Tibial nerve (tissue), 4 donors: Measurements from ENCODE around the gene ESYT2. TPM values are rescaled to one million over a fixed set of nuclear protein-coding genes. Genes with fewer than 3 reads are reported as not detected.

Experiments
- DNase-seq, 2 donors: peaks; one replicate each; pipeline ENCODE4 v3.0.0-alpha.2; 2019; ENCODE audit warnings: low spot score in 2 of 2
- H3K27ac ChIP-seq, 4 donors: fragments of 200-600 bp; sonication (generic) in 3 of 4; one replicate each; pipeline ENCODE4 v1.5.1; 2017 to 2019; ENCODE audit warnings: mild to moderate bottlenecking in 1 of 4
- H3K27me3 ChIP-seq, 2 donors: fragments of 200-600 bp; sonication (generic) in 1 of 2; one replicate each; pipeline versions ENCODE4 v1.5.1 to v1.6.0; 2017 to 2019
- H3K36me3 ChIP-seq, 3 donors: fragments of 200-600 bp; sonication (generic); one replicate each; pipeline ENCODE4 v1.5.1; 2018 to 2019
- H3K4me1 ChIP-seq, 4 donors: fragments of 200-600 bp; sonication (generic) in 3 of 4; one replicate each; pipeline ENCODE4 v1.5.1; 2017 to 2019
- H3K4me3 ChIP-seq, 4 donors: fragments of 200-600 bp; sonication (generic) in 3 of 4; one replicate each; pipeline ENCODE4 v1.5.1; 2017 to 2019; ENCODE audit warnings: mild to moderate bottlenecking in 1 of 4, moderate library complexity in 1 of 4
- H3K9me3 ChIP-seq, 4 donors: fragments of 200-600 bp; sonication (generic) in 3 of 4; one replicate each; pipeline ENCODE4 v1.5.1; 2017 to 2019
- EP300 ChIP-seq, 2 donors: sonication (generic); formaldehyde crosslinking; IDR thresholded peaks; one replicate each; pipeline ENCODE4 v1.6.1; 2017; ENCODE audit warnings: antibody characterized with exemption in 2 of 2, mild to moderate bottlenecking in 1 of 2
- POLR2A ChIP-seq, 2 donors: fragments of 450-650 bp; IDR thresholded peaks; one replicate each; pipeline ENCODE4 v1.6.1; 2017; ENCODE audit warnings: antibody characterized with exemption in 2 of 2, mild to moderate bottlenecking in 2 of 2, moderate library complexity in 2 of 2
- WGBS, 2 donors: methylation state at CpG; one replicate each; pipeline ENCODE4 v1.1.5; 2018; 5-methylcytosine and 5-hydroxymethylcytosine counted together
- total RNA-seq, 4 donors: library from RNA; depleted of rRNA; stranded (reverse); fragments of >200 nt; gene quantifications; one replicate each; pipeline ENCODE4 v1.1.0, GENCODE V29; 2016
- TF ChIP-seq, protein P1 (sequence below), 5 experiments: fragments of 200-600 bp in 3 of 5; fragments of 450-650 bp in 2 of 5; sonication (generic) in 3 of 5; IDR thresholded peaks; one replicate each; pipeline ENCODE4 v1.5.1; 2016 to 2019; ENCODE audit warnings: antibody characterized with exemption in 5 of 5, mild to moderate bottlenecking in 3 of 5, moderate library complexity in 2 of 5

Gene ESYT2
- total RNA-seq, 4 donors from 2014 or later: 91.0 to 124 (median 114) TPM

DNA sequence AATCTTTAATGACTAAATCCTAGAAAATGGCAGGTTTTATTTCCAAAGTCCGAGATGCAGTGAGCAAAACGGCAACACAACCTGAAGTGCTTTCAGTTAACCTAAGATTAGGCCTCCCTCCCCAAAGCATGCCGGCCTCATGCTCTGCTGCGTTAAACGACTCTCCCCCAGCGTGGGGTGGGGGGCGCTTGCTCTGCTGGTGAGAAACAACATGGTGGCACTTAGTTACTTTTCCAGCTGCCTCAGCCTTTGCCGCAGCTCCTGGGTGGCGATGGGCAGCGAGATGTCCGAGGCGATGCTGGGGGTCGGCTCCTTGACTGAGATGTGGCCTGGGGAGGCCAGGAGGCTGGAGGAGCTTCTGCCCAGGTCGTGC lies 88.0 kb downstream of the ESYT2 start:
- WGBS, 2 donors: 90 to 93% methylated on average over 10 to 14 of the region's 14 CpGs
- no peaks in the 10 kb centered on the region for H3K4me1 ChIP-seq
- H3K36me3 ChIP-seq: peaks cover 8 to 100% (median 8%) of the 10 kb centered on the region in 3 donors
- H3K27me3 ChIP-seq: no peaks in the 10 kb centered on the region
- no peak overlapping the region for H3K4me3 ChIP-seq
- DNase-seq: no peak
- peak overlapping the region in 1 of 4 donors; percentile 33 for H3K27ac ChIP-seq
- TF ChIP-seq EP300 (IDR thresholded peaks at IDR 0.05): no peak
- TF ChIP-seq, protein P1, sequence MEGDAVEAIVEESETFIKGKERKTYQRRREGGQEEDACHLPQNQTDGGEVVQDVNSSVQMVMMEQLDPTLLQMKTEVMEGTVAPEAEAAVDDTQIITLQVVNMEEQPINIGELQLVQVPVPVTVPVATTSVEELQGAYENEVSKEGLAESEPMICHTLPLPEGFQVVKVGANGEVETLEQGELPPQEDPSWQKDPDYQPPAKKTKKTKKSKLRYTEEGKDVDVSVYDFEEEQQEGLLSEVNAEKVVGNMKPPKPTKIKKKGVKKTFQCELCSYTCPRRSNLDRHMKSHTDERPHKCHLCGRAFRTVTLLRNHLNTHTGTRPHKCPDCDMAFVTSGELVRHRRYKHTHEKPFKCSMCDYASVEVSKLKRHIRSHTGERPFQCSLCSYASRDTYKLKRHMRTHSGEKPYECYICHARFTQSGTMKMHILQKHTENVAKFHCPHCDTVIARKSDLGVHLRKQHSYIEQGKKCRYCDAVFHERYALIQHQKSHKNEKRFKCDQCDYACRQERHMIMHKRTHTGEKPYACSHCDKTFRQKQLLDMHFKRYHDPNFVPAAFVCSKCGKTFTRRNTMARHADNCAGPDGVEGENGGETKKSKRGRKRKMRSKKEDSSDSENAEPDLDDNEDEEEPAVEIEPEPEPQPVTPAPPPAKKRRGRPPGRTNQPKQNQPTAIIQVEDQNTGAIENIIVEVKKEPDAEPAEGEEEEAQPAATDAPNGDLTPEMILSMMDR (IDR thresholded peaks at IDR 0.05): no peak
- TF ChIP-seq POLR2A (IDR thresholded peaks at IDR 0.05): no peak
- no peaks in the 10 kb centered on the region for H3K9me3 ChIP-seq

- H3K27ac ChIP-seq: peak overlapping the region in 1 of 4 donors; percentile 33
- no peak for DNase-seq
- 77 to 82% methylated on average over 16 of the region's 16 CpGs for WGBS, 2 donors
- TF ChIP-seq EP300 (IDR thresholded peaks at IDR 0.05): peak in 1 of 2 donors; percentile 11
- no peak for TF ChIP-seq POLR2A (IDR thresholded peaks at IDR 0.05)
- no peaks in the 10 kb centered on the region for H3K27me3 ChIP-seq
- no peaks in the 10 kb centered on the region for H3K9me3 ChIP-seq
- H3K4me3 ChIP-seq: no peak overlapping the region
- H3K4me1 ChIP-seq: no peaks in the 10 kb centered on the region
- H3K36me3 ChIP-seq: peaks cover 8 to 100% (median 8%) of the 10 kb centered on the region in 3 donors
These were observed 88.5 kb downstream of the ESYT2 start for GRCh38 chr7:158740657-158741293.

- peaks cover 8 to 100% (median 8%) of the 10 kb centered on the region in 3 donors for H3K36me3 ChIP-seq
- H3K27ac ChIP-seq: peak overlapping the region in 1 of 4 donors; percentile 33
- TF ChIP-seq EP300 (IDR thresholded peaks at IDR 0.05): peak in 1 of 2 donors; percentile 8
- TF ChIP-seq, protein P1 (IDR thresholded peaks at IDR 0.05): no peak
- H3K9me3 ChIP-seq: no peaks in the 10 kb centered on the region
- H3K27me3 ChIP-seq: no peaks in the 10 kb centered on the region
- DNase-seq: peak in 1 of 2 donors; percentile 5
- WGBS, 2 donors: 75 to 79% methylated on average over 12 to 14 of the region's 15 CpGs
- H3K4me3 ChIP-seq: no peak overlapping the region
- no peaks in the 10 kb centered on the region for H3K4me1 ChIP-seq
These were observed 89.2 kb downstream of the ESYT2 start for GRCh38 chr7:158740013-158740656.

- peaks cover 8 to 100% (median 8%) of the 10 kb centered on the region in 3 donors for H3K36me3 ChIP-seq
- H3K27ac ChIP-seq: no peak overlapping the region
- no peaks in the 10 kb centered on the region for H3K9me3 ChIP-seq
- no peaks in the 10 kb centered on the region for H3K27me3 ChIP-seq
- no peak for DNase-seq
- H3K4me3 ChIP-seq: no peak overlapping the region
- 85 to 94% methylated on average over 15 of the region's 15 CpGs for whole genome bisulfite sequencing, 2 donors
- H3K4me1 ChIP-seq: no peaks in the 10 kb centered on the region
- no peak for TF ChIP-seq POLR2A (IDR thresholded peaks at IDR 0.05)
- no peak for TF ChIP-seq EP300 (IDR thresholded peaks at IDR 0.05)
- TF ChIP-seq, protein P1 (IDR thresholded peaks at IDR 0.05): no peak
These were observed 90.5 kb downstream of the ESYT2 start for GRCh38 chr7:158738841-158739240.

- WGBS, 2 donors: 90 to 91% methylated on average over 19 of the region's 19 CpGs
- no peak overlapping the region for H3K27ac ChIP-seq
- no peaks in the 10 kb centered on the region for H3K27me3 ChIP-seq
- no peak overlapping the region for H3K4me3 ChIP-seq
- TF ChIP-seq POLR2A (IDR thresholded peaks at IDR 0.05) (no peak), EP300 (IDR thresholded peaks at IDR 0.05) (peak in 1 of 2 donors; percentile 7)
- DNase-seq: no peak
- no peaks in the 10 kb centered on the region for H3K4me1 ChIP-seq
- H3K9me3 ChIP-seq: no peaks in the 10 kb centered on the region
- H3K36me3 ChIP-seq: peaks cover 8 to 100% (median 8%) of the 10 kb centered on the region in 3 donors
These were observed 92.1 kb downstream of the ESYT2 start for GRCh38 chr7:158737064-158737695.

DNA sequence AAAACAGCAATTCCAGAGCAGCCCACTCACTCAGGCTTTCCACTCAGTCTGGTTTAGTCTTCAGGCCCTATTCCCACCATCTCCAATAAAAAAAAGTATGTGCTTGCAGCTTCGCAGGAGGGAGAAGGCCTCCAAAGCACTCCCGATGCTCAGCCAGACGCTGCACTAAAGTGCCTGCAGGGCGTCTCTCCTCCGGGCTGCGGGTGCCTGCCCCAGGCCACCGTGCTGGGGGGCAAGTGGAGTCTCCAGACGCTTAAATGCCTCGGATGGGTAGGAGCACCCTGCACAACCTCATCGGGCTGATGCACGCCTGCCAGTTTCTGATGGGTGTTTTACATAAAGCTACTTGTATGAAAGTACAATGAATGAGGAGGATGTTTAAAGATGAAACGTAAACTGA lies 93.4 kb downstream of the ESYT2 start:
- peaks cover under 1 to 100% (median 5%) of the 10 kb centered on the region in 3 donors for H3K36me3 ChIP-seq
- H3K27ac ChIP-seq: no peak overlapping the region
- no peak for TF ChIP-seq EP300 (IDR thresholded peaks at IDR 0.05)
- TF ChIP-seq, protein P1 (IDR thresholded peaks at IDR 0.05): no peak
- TF ChIP-seq POLR2A (IDR thresholded peaks at IDR 0.05): no peak
- no peaks in the 10 kb centered on the region for H3K9me3 ChIP-seq
- 80 to 81% methylated on average over 12 of the region's 12 CpGs for WGBS, 2 donors
- no peak overlapping the region for H3K4me3 ChIP-seq
- DNase-seq: no peak
- no peaks in the 10 kb centered on the region for H3K4me1 ChIP-seq
- H3K27me3 ChIP-seq: no peaks in the 10 kb centered on the region
